Liver (tissue), 9 donors: Measurements from ENCODE around the gene IPO8. TPM values are rescaled to one million over a fixed set of nuclear protein-coding genes. Genes with fewer than 3 reads are reported as not detected.
A peak's percentile ranks its signal among the peaks of the same experiment; 100 is the strongest.

Experiments
- DNase-seq: peaks from one replicate; pipeline ENCODE4 v3.0.0-alpha.2; 2017; ENCODE audit warnings: low spot score
- H3K27ac ChIP-seq, 2 donors: one replicate each; pipeline ENCODE4 v1.7.0; 2013; ENCODE audit warnings: inconsistent platforms in 2 of 2, low read length in 2 of 2, control low read depth in 1 of 2, low read depth in 1 of 2, mild to moderate bottlenecking in 1 of 2
- H3K27me3 ChIP-seq, 4 donors: one replicate each; pipeline versions ENCODE4 v1.6.1 to v1.7.0; 2013; ENCODE audit warnings: low read length in 3 of 4, inconsistent platforms in 1 of 4, mild to moderate bottlenecking in 1 of 4, moderate library complexity in 1 of 4; ENCODE audit not compliant: control insufficient read depth in 4 of 4, insufficient read depth in 4 of 4
- H3K36me3 ChIP-seq, 4 donors: one replicate each; pipeline versions ENCODE4 v1.6.1 to v1.7.0; 2013; ENCODE audit warnings: low read length in 3 of 4, mild to moderate bottlenecking in 3 of 4, low read depth in 1 of 4, moderate library complexity in 1 of 4; ENCODE audit not compliant: control insufficient read depth in 4 of 4, insufficient read depth in 3 of 4
- H3K4me1 ChIP-seq, 4 donors: one replicate each; pipeline versions ENCODE4 v1.6.1 to v1.7.0; 2013; ENCODE audit warnings: low read length in 3 of 4, mild to moderate bottlenecking in 3 of 4, moderate library complexity in 1 of 4; ENCODE audit not compliant: control insufficient read depth in 4 of 4, insufficient read depth in 4 of 4
- H3K4me3 ChIP-seq, 3 donors: one replicate each; pipeline versions ENCODE4 v1.6.1 to v1.7.0; 2013; ENCODE audit warnings: low read length in 3 of 3, control low read depth in 1 of 3, low read depth in 1 of 3, mild to moderate bottlenecking in 1 of 3
- H3K9ac ChIP-seq, 2 donors: one replicate each; pipeline ENCODE4 v1.7.0; 2013; ENCODE audit warnings: low read length in 2 of 2, mild to moderate bottlenecking in 2 of 2, moderate library complexity in 2 of 2, control low read depth in 1 of 2, low read depth in 1 of 2
- H3K9me3 ChIP-seq, 4 donors: one replicate each; pipeline versions ENCODE4 v1.6.1 to v1.7.0; 2013; ENCODE audit warnings: low read length in 3 of 4; ENCODE audit not compliant: control insufficient read depth in 4 of 4
- EGR1 ChIP-seq, 2 donors: IDR thresholded peaks; 2 replicates each; pipeline ENCODE4 v1.6.1; 2016 to 2018; ENCODE audit warnings: antibody characterized with exemption in 2 of 2, low read depth in 2 of 2
- FOXA1 ChIP-seq: IDR thresholded peaks from 2 replicates; pipeline ENCODE4 v1.6.1; 2016; ENCODE audit warnings: antibody characterized with exemption
- FOXA2 ChIP-seq: IDR thresholded peaks from 2 replicates; pipeline ENCODE4 v1.6.1; 2016; ENCODE audit warnings: antibody characterized with exemption
- GABPA ChIP-seq, 2 donors: IDR thresholded peaks in 1 of 2; conservative IDR thresholded peaks in 1 of 2; 2 replicates each; pipeline ENCODE4 v1.6.1; 2016; ENCODE audit warnings: antibody characterized with exemption in 2 of 2, mild to moderate bottlenecking in 1 of 2, moderate library complexity in 1 of 2
- HNF4A ChIP-seq, 2 donors: conservative IDR thresholded peaks; 2 replicates each; pipeline ENCODE4 v1.6.1; 2016; ENCODE audit warnings: antibody characterized with exemption in 2 of 2, mild to moderate bottlenecking in 2 of 2
- HNF4G ChIP-seq: IDR thresholded peaks from 2 replicates; pipeline ENCODE4 v1.6.1; 2016; ENCODE audit warnings: antibody characterized with exemption
- JUND ChIP-seq, 2 donors: IDR thresholded peaks; 2 replicates each; pipeline ENCODE4 v1.6.1; 2016; ENCODE audit warnings: antibody characterized with exemption in 2 of 2
- NR2F2 ChIP-seq: IDR thresholded peaks from 2 replicates; pipeline ENCODE4 v1.6.1; 2016; ENCODE audit warnings: antibody characterized with exemption
- RAD21 ChIP-seq, 2 donors: IDR thresholded peaks; 2 replicates each; pipeline ENCODE4 v1.6.1; 2016; ENCODE audit warnings: antibody characterized with exemption in 2 of 2, mild to moderate bottlenecking in 2 of 2
- RXRA ChIP-seq, 2 donors: IDR thresholded peaks; 2 replicates each; pipeline ENCODE4 v1.6.1; 2017 to 2018; ENCODE audit warnings: antibody characterized with exemption in 2 of 2, mild to moderate bottlenecking in 1 of 2
- SP1 ChIP-seq: IDR thresholded peaks from 2 replicates; pipeline ENCODE4 v1.6.1; 2018; ENCODE audit warnings: antibody characterized with exemption, mild to moderate bottlenecking
- TAF1 ChIP-seq: conservative IDR thresholded peaks from 2 replicates; pipeline ENCODE4 v1.6.1; 2016; ENCODE audit warnings: antibody characterized with exemption, mild to moderate bottlenecking
- YY1 ChIP-seq: IDR thresholded peaks from 2 replicates; pipeline ENCODE4 v1.6.1; 2016; ENCODE audit warnings: antibody characterized with exemption, mild to moderate bottlenecking
- WGBS: extraction: QIAGEN DNeasy Blood & Tissue Kit; methylation state at CpG from one replicate; pipeline ENCODE4 v1.1.7; 2013; 5-methylcytosine and 5-hydroxymethylcytosine counted together
- polyA plus RNA-seq, 2 donors: library from polyadenylated mRNA; stranded (reverse) in 1 of 2; unstranded in 1 of 2; fragments of 200-250 nt in 1 of 2; fragments of >200 nt in 1 of 2; fragmentation: Nextera tagmentation in 1 of 2; extraction: Ambion mirVana in 1 of 2; gene quantifications; one replicate each; pipeline versions ENCODE4 v1.2.1 to v1.2.3, GENCODE V29; 2013 to 2015
- total RNA-seq, 2 donors: library from RNA; depleted of rRNA; stranded (reverse); fragments of >200 nt; gene quantifications; one replicate each; pipeline ENCODE4 v1.2.3, GENCODE V29; 2014
- TF ChIP-seq, protein P1 (sequence below): IDR thresholded peaks from 2 replicates; pipeline ENCODE4 v1.6.1; 2016; ENCODE audit warnings: antibody characterized with exemption
- TF ChIP-seq, protein P2 (sequence below): IDR thresholded peaks from 2 replicates; pipeline ENCODE4 v1.6.1; 2016; ENCODE audit warnings: antibody characterized with exemption
- TF ChIP-seq, protein P3 (sequence below): fragments of 150-350 bp; IDR thresholded peaks from 2 replicates; pipeline ENCODE4 v1.5.1; 2017; ENCODE audit warnings: improper control_type of control experiment, low read depth, low read length; ENCODE audit not compliant: missing input control
- TF ChIP-seq, protein P4 (sequence below): IDR thresholded peaks from 2 replicates; pipeline ENCODE4 v1.6.1; 2016; ENCODE audit warnings: antibody characterized with exemption
- TF ChIP-seq, protein P5 (sequence below): IDR thresholded peaks from 2 replicates; pipeline ENCODE4 v1.6.1; 2016; ENCODE audit warnings: antibody characterized with exemption, mild to moderate bottlenecking
- donor health status: healthy.
- donor health status: healthy.
- donor health status: healthy.
- donor health status: healthy.
- donor health status: healthy.

The IPO8 gene
- total and polyA plus RNA-seq, 4 donors = 8.0 to 33.0 (median 18.4) TPM

DNA sequence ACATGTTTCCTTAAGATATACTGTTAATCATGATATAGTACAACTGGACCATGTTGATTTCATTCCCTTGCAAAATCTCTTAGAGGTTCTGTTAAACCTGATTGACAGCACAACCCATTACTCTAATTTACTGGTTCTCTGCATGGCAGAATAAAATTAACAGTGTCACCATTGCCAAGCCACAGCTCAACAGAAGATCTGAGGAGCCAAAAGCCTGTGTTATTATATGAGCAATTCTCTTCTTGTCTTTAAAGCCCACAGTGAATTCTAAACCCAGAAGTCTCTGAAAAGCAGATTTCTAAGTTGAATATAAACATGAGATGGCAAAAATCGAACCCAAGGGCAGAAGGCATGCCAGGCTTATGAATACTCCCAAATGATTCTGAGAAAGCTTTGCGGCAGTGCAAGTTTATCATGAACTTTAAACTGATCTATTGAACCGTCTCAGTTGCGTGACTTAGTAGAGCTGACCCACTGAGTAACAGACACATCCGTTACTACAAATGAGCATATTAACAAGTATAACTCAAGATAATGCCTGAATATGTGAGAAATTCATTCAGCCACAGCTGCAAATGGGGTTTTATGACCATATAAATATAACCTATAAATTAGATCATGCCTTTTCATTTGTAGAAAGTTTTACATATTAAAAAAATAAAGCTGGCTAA is 78.2 kb downstream of the IPO8 start:
- H3K4me1 ChIP-seq = peaks cover 0 to 11% (median 1%) of the 10 kb centered on the region in 4 donors
- no peaks in the 10 kb centered on the region for H3K36me3 ChIP-seq
- no peak overlapping the region for H3K27ac ChIP-seq
- no peaks in the 10 kb centered on the region for H3K9me3 ChIP-seq
- TF ChIP-seq EGR1 (IDR thresholded peaks at IDR 0.05; ENCODE audit: low read depth in 2 of 2) (no peak), SP1 (no peak), RXRA (IDR thresholded peaks at IDR 0.05) (peak; percentile 9 to 15), FOXA1 (no peak), NR2F2 (no peak), GABPA (IDR thresholded peaks at IDR 0.05 in 1 of 2, conservative IDR thresholded peaks at IDR 0.05 in 1 of 2) (no peak), TAF1 (no peak), YY1 (no peak), RAD21 (IDR thresholded peaks at IDR 0.05) (no peak), HNF4G (no peak), HNF4A (conservative IDR thresholded peaks at IDR 0.05) (peak; percentile 77 to 82), JUND (IDR thresholded peaks at IDR 0.05) (peak in 1 of 2 donors; percentile 14), FOXA2 (no peak)
- TF ChIP-seq, protein P1, sequence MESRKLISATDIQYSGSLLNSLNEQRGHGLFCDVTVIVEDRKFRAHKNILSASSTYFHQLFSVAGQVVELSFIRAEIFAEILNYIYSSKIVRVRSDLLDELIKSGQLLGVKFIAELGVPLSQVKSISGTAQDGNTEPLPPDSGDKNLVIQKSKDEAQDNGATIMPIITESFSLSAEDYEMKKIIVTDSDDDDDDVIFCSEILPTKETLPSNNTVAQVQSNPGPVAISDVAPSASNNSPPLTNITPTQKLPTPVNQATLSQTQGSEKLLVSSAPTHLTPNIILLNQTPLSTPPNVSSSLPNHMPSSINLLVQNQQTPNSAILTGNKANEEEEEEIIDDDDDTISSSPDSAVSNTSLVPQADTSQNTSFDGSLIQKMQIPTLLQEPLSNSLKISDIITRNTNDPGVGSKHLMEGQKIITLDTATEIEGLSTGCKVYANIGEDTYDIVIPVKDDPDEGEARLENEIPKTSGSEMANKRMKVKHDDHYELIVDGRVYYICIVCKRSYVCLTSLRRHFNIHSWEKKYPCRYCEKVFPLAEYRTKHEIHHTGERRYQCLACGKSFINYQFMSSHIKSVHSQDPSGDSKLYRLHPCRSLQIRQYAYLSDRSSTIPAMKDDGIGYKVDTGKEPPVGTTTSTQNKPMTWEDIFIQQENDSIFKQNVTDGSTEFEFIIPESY = no peak
- TF ChIP-seq, protein P2, sequence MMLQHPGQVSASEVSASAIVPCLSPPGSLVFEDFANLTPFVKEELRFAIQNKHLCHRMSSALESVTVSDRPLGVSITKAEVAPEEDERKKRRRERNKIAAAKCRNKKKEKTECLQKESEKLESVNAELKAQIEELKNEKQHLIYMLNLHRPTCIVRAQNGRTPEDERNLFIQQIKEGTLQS = no peak
- TF ChIP-seq, protein P3, sequence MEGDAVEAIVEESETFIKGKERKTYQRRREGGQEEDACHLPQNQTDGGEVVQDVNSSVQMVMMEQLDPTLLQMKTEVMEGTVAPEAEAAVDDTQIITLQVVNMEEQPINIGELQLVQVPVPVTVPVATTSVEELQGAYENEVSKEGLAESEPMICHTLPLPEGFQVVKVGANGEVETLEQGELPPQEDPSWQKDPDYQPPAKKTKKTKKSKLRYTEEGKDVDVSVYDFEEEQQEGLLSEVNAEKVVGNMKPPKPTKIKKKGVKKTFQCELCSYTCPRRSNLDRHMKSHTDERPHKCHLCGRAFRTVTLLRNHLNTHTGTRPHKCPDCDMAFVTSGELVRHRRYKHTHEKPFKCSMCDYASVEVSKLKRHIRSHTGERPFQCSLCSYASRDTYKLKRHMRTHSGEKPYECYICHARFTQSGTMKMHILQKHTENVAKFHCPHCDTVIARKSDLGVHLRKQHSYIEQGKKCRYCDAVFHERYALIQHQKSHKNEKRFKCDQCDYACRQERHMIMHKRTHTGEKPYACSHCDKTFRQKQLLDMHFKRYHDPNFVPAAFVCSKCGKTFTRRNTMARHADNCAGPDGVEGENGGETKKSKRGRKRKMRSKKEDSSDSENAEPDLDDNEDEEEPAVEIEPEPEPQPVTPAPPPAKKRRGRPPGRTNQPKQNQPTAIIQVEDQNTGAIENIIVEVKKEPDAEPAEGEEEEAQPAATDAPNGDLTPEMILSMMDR = no peak
- TF ChIP-seq, protein P4, sequence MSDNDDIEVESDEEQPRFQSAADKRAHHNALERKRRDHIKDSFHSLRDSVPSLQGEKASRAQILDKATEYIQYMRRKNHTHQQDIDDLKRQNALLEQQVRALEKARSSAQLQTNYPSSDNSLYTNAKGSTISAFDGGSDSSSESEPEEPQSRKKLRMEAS = no peak
- TF ChIP-seq, protein P5, sequence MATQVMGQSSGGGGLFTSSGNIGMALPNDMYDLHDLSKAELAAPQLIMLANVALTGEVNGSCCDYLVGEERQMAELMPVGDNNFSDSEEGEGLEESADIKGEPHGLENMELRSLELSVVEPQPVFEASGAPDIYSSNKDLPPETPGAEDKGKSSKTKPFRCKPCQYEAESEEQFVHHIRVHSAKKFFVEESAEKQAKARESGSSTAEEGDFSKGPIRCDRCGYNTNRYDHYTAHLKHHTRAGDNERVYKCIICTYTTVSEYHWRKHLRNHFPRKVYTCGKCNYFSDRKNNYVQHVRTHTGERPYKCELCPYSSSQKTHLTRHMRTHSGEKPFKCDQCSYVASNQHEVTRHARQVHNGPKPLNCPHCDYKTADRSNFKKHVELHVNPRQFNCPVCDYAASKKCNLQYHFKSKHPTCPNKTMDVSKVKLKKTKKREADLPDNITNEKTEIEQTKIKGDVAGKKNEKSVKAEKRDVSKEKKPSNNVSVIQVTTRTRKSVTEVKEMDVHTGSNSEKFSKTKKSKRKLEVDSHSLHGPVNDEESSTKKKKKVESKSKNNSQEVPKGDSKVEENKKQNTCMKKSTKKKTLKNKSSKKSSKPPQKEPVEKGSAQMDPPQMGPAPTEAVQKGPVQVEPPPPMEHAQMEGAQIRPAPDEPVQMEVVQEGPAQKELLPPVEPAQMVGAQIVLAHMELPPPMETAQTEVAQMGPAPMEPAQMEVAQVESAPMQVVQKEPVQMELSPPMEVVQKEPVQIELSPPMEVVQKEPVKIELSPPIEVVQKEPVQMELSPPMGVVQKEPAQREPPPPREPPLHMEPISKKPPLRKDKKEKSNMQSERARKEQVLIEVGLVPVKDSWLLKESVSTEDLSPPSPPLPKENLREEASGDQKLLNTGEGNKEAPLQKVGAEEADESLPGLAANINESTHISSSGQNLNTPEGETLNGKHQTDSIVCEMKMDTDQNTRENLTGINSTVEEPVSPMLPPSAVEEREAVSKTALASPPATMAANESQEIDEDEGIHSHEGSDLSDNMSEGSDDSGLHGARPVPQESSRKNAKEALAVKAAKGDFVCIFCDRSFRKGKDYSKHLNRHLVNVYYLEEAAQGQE = no peak
- WGBS = 38% methylated on average over 5 of the region's 5 CpGs
- DNase-seq = no peak
- H3K27me3 ChIP-seq = no peaks in the 10 kb centered on the region
- no peak overlapping the region for H3K9ac ChIP-seq
- H3K4me3 ChIP-seq = no peak overlapping the region
